ENCODE measurements around the gene NOX3.
"Not testable (repeated sequence)": the region's sequence is repeated elsewhere in the genome, so short reads cannot be mapped to it uniquely, and the experiment has no call there.

The NOX3 gene

GRCh38 chr6:155374681-155375080 is 81.0 kb downstream of the NOX3 start:
- DNase-seq (ENCODE audit: low read depth, low spot score), result no peak

GRCh38 chr6:155373276-155373675 is 82.4 kb downstream of the NOX3 start:
- no peak for DNase-seq (ENCODE audit: low read depth, low spot score)

GRCh38 chr6:155372256-155372655 is 83.4 kb downstream of the NOX3 start:
- DNase-seq (ENCODE audit: low read depth, low spot score), result no peak

GRCh38 chr6:155371230-155371629 is 84.4 kb downstream of the NOX3 start:
- DNase-seq (ENCODE audit: low read depth, low spot score), result no peak

GRCh38 chr6:155366325-155366724 is 89.3 kb downstream of the NOX3 start:
- DNase-seq (ENCODE audit: low read depth, low spot score), result no peak

- DNase-seq (ENCODE audit: low read depth, low spot score), result no peak
Measured at GRCh38 chr6:155364844-155365437, 90.7 kb downstream of the NOX3 start.

GRCh38 chr6:155364021-155364420 is 91.6 kb downstream of the NOX3 start:
- not testable (repeated sequence) for DNase-seq (ENCODE audit: low read depth, low spot score)

- not testable (repeated sequence) for DNase-seq (ENCODE audit: low read depth, low spot score)
Measured at GRCh38 chr6:155362968-155363632, 92.5 kb downstream of the NOX3 start.

- DNase-seq (ENCODE audit: low read depth, low spot score), result no peak
Measured at GRCh38 chr6:155354167-155354566, 101.5 kb downstream of the NOX3 start.

GRCh38 chr6:155352811-155353210 is 102.8 kb downstream of the NOX3 start:
- DNase-seq (ENCODE audit: low read depth, low spot score), result no peak

- no peak for DNase-seq (ENCODE audit: low read depth, low spot score)
Measured at GRCh38 chr6:155352130-155352420, 103.6 kb downstream of the NOX3 start.

GRCh38 chr6:155351273-155352129 is 104.1 kb downstream of the NOX3 start:
- DNase-seq (ENCODE audit: low read depth, low spot score), result no peak

- no peak for DNase-seq (ENCODE audit: low read depth, low spot score)
Measured at GRCh38 chr6:155349956-155350355, 105.7 kb downstream of the NOX3 start.

- no peak for DNase-seq (ENCODE audit: low read depth, low spot score)
Measured at GRCh38 chr6:155349129-155349528, 106.5 kb downstream of the NOX3 start.

GRCh38 chr6:155347800-155348199 is 107.8 kb downstream of the NOX3 start:
- DNase-seq (ENCODE audit: low read depth, low spot score), result no peak

- no peak for DNase-seq (ENCODE audit: low read depth, low spot score)
Measured at GRCh38 chr6:155346957-155347356, 108.7 kb downstream of the NOX3 start.

All from smooth muscle cell of the brain vasculature (primary cell).